ENCODE results near the gene VSTM2L. TPM values are rescaled to one million over a fixed set of nuclear protein-coding genes. Genes with fewer than 3 reads are reported as not detected.

VSTM2L gene
- total RNA-seq, 1 donor from 2014 or later, result 7.3 TPM

DNA sequence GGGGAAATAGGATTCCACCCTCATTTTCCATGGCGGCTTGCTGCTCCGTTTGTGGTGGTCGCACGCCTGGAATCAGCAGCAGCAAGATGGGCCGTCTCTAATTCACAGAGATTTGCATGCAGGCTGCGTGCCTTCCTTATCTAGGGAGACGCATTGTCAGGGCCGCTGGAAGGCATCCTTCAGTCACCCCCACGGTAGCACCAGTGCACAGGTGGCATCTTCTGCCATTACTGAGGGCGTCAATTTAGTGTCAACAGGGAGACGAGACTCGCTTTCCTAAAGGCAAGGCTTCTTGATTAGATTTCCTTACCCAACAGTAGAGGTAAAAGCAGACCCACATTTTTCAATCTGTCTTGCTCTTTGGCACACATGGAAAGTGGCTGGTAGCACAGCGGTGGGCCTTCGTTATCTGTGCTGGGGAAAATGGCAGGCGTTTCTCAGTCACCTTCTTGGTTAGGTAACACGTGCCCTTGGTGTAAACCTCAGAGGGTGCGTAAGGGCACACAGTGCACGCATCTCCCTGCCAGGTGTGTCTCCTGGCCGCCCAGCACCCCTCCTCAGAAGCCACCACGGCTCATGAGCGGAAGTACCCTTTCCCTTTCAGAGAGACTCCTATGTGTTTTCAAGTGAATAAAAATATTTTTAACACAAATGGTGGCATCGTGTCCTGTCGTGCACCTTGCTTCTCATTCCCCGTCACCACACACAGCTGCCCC, 27.3 kb upstream of the VSTM2L start:
- no peak for TF ChIP-seq CTCF (IDR thresholded peaks at IDR 0.05)
- no peak overlapping the region for H3K4me3 Mint-ChIP-seq (ENCODE audit: unreplicated experiment)
- DNase-seq (ENCODE audit: low spot score), result no peak
- no peaks in the 10 kb centered on the region for H3K4me1 Mint-ChIP-seq (ENCODE audit: low read depth)
- no peaks in the 10 kb centered on the region for H3K9me3 Mint-ChIP-seq (ENCODE audit: low read depth)
- no peak overlapping the region for H3K27ac Mint-ChIP-seq (ENCODE audit: unreplicated experiment)
- H3K27me3 Mint-ChIP-seq (ENCODE audit: low read depth), result no peaks in the 10 kb centered on the region
- H3K36me3 Mint-ChIP-seq (ENCODE audit: low read depth), result peaks cover 8% of the 10 kb centered on the region

DNA sequence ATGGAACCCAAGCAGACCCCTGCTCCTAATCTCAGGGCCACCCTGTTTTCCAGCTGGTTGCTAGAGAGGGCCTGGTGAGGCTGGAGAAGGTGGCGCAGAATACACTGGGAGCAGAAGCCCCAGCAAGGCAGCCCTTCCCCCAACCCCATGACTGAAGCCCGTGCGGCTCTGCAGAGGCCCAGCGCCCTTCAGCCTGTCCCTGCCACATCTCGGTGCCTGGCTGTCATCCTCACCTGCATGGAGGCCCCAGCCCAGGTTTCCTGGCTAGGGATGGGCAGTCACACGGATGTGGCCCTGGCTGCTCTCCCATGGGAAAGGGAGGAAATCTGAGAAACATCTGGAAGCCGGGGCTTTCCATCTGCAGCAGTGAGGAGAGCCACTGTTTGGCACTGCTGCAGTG, 26.1 kb upstream of the VSTM2L start:
- Mint-ChIP-seq H3K27ac (ENCODE audit: unreplicated experiment) (no peak overlapping the region), H3K4me1 (ENCODE audit: low read depth) (no peaks in the 10 kb centered on the region), H3K27me3 (ENCODE audit: low read depth) (no peaks in the 10 kb centered on the region), H3K9me3 (ENCODE audit: low read depth) (no peaks in the 10 kb centered on the region), H3K36me3 (ENCODE audit: low read depth) (peaks cover 5% of the 10 kb centered on the region), H3K4me3 (ENCODE audit: unreplicated experiment) (no peak overlapping the region)
- no peak for TF ChIP-seq CTCF (IDR thresholded peaks at IDR 0.05)
- no peak for DNase-seq (ENCODE audit: low spot score)

GRCh38 chr20:37877832-37878772, 24.8 kb upstream of the VSTM2L start:
- Mint-ChIP-seq H3K27me3 (ENCODE audit: low read depth) (peaks cover 2% of the 10 kb centered on the region), H3K4me3 (ENCODE audit: unreplicated experiment) (no peak overlapping the region), H3K9me3 (ENCODE audit: low read depth) (no peaks in the 10 kb centered on the region), H3K4me1 (ENCODE audit: low read depth) (no peaks in the 10 kb centered on the region), H3K36me3 (ENCODE audit: low read depth) (peaks cover 5% of the 10 kb centered on the region), H3K27ac (ENCODE audit: unreplicated experiment) (no peak overlapping the region)
- no peak for TF ChIP-seq CTCF (IDR thresholded peaks at IDR 0.05)
- DNase-seq (ENCODE audit: low spot score), result peak; percentile 61

- no peak for DNase-seq (ENCODE audit: low spot score)
- no peak overlapping the region for H3K4me3 Mint-ChIP-seq (ENCODE audit: unreplicated experiment)
- no peaks in the 10 kb centered on the region for H3K9me3 Mint-ChIP-seq (ENCODE audit: low read depth)
- TF ChIP-seq CTCF (IDR thresholded peaks at IDR 0.05), result no peak
- peaks cover 5% of the 10 kb centered on the region for H3K36me3 Mint-ChIP-seq (ENCODE audit: low read depth)
- H3K27ac Mint-ChIP-seq (ENCODE audit: unreplicated experiment), result no peak overlapping the region
- H3K4me1 Mint-ChIP-seq (ENCODE audit: low read depth), result no peaks in the 10 kb centered on the region
- H3K27me3 Mint-ChIP-seq (ENCODE audit: low read depth), result peaks cover 2% of the 10 kb centered on the region
Measured at GRCh38 chr20:37878835-37879599, 23.9 kb upstream of the VSTM2L start.

DNA sequence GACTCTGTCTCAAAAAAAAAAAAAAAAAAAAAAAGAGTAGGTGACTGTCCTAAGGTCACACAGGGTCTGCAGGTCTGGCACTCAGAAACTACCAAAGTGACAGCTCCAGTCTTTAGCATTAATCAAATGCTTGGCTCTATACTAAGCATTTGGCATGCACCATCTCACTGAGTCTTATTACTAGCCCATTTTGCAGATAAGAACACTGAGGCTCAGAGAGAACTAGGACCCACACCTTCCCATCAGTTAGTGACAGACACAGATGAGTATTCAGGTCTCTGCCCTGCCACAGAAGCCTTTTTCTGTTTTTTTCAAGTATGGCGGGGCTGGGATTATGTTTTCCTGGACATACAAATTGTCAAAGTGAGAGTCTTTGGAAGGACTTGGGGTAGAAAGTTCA, 23.1 kb upstream of the VSTM2L start:
- Mint-ChIP-seq H3K4me1 (ENCODE audit: low read depth) (no peaks in the 10 kb centered on the region), H3K36me3 (ENCODE audit: low read depth) (peaks cover 3% of the 10 kb centered on the region), H3K9me3 (ENCODE audit: low read depth) (no peaks in the 10 kb centered on the region), H3K4me3 (ENCODE audit: unreplicated experiment) (no peak overlapping the region), H3K27me3 (ENCODE audit: low read depth) (peaks cover 2% of the 10 kb centered on the region), H3K27ac (ENCODE audit: unreplicated experiment) (no peak overlapping the region)
- no peak for TF ChIP-seq CTCF (IDR thresholded peaks at IDR 0.05)
- no peak for DNase-seq (ENCODE audit: low spot score)
